Type B pancreatic cell (in vitro differentiated cells): Measurements from ENCODE around the gene DUSP15. TPM values are rescaled to one million over a fixed set of nuclear protein-coding genes. Genes with fewer than 3 reads are reported as not detected.
"Not testable (repeated sequence)": the region's sequence is repeated elsewhere in the genome, so short reads cannot be mapped to it uniquely, and the experiment has no call there.

Source experiments
- DNase-seq: peaks from one replicate; pipeline ENCODE4 v3.0.0; 2021; ENCODE audit warnings: mixed read lengths; ENCODE audit not compliant: unreplicated experiment; ENCODE audit errors: extremely low spot score
- H3K27ac Mint-ChIP-seq: 2 replicates; pipeline ENCODE4 v1.8.0; 2021; ENCODE audit warnings: mild to moderate bottlenecking, mixed read lengths
- H3K27me3 Mint-ChIP-seq: 2 replicates; pipeline ENCODE4 v1.8.0; 2021; ENCODE audit warnings: mixed read lengths
- H3K36me3 Mint-ChIP-seq: 2 replicates; pipeline ENCODE4 v1.8.0; 2021; ENCODE audit warnings: mixed read lengths
- H3K4me1 Mint-ChIP-seq: one replicate; pipeline ENCODE4 v1.8.0; 2021; ENCODE audit warnings: mixed read lengths; ENCODE audit not compliant: unreplicated experiment
- H3K4me3 Mint-ChIP-seq: 2 replicates; pipeline ENCODE4 v1.8.0; 2021; ENCODE audit warnings: mild to moderate bottlenecking, mixed read lengths
- H3K9me3 Mint-ChIP-seq: 2 replicates; pipeline ENCODE4 v1.8.0; 2021; ENCODE audit warnings: mixed read lengths
- total RNA-seq: library from RNA; stranded (reverse); gene quantifications from 2 replicates; pipeline ENCODE4 v1.2.1, GENCODE V29; 2021; ENCODE audit warnings: low replicate concordance
- TF ChIP-seq, protein P1 (sequence below): fragments of 200-600 bp; sonication (generic); conservative IDR thresholded peaks from 2 replicates; pipeline ENCODE4 v1.5.0; 2021; ENCODE audit warnings: antibody characterized with exemption, mild to moderate bottlenecking

Gene DUSP15
- total RNA-seq, 1 donor from 2014 or later = 9.1 TPM

DNA sequence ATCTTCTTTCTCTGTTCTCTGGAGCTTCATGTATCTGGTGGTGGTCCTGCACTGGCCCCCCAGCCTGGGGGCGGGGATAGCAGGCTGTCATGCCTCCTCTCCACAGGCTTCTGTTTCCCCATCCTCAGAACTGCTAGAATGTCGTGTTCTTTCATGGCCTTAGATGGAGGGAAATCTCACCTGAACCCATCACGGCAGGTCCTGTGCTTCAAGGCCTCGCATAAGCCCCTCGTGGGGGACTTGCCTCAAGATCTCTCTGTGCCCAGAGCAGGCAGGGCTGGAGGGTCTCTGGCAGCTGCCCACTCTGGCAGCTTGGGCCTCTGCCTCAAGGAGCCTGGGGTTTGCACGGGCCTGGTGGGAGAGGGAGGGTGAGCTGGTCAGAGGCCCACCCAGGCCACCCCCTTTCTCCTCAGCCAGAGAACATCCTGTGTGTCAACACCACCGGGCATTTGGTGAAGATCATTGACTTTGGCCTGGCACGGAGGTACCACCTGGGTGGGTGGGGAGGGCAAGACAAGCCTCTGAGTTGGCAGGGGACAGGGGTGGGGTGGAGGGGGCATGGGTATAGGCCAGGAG, 39.8 kb downstream of the DUSP15 start:
- peaks cover 16% of the 10 kb centered on the region for H3K4me1 Mint-ChIP-seq
- no peak overlapping the region for H3K27ac Mint-ChIP-seq
- no peaks in the 10 kb centered on the region for H3K9me3 Mint-ChIP-seq
- TF ChIP-seq, protein P1, sequence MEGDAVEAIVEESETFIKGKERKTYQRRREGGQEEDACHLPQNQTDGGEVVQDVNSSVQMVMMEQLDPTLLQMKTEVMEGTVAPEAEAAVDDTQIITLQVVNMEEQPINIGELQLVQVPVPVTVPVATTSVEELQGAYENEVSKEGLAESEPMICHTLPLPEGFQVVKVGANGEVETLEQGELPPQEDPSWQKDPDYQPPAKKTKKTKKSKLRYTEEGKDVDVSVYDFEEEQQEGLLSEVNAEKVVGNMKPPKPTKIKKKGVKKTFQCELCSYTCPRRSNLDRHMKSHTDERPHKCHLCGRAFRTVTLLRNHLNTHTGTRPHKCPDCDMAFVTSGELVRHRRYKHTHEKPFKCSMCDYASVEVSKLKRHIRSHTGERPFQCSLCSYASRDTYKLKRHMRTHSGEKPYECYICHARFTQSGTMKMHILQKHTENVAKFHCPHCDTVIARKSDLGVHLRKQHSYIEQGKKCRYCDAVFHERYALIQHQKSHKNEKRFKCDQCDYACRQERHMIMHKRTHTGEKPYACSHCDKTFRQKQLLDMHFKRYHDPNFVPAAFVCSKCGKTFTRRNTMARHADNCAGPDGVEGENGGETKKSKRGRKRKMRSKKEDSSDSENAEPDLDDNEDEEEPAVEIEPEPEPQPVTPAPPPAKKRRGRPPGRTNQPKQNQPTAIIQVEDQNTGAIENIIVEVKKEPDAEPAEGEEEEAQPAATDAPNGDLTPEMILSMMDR = no peak
- no peak overlapping the region for H3K4me3 Mint-ChIP-seq
- no peaks in the 10 kb centered on the region for H3K36me3 Mint-ChIP-seq
- H3K27me3 Mint-ChIP-seq = no peaks in the 10 kb centered on the region
- DNase-seq = peak; percentile 68

DNA sequence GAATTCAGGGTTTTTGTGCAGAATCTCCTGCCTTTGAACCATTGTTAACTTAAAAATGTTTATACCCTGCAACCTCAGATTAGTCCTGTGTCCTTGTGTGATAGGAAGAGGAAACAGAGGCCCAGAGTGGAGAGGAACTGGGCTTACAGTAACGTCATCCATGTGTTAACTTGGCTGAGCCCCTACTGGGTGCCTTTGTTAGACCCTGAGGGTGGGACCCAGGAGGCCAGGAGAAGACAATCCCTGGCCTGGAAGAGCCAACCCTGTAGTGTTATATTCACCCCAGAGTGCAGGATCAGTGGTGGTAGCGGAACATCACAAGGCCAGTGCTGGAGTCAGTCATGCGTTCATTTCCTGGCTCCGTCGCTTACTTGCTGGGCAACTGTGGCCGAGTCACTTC, 40.6 kb downstream of the DUSP15 start:
- H3K27ac Mint-ChIP-seq = no peak overlapping the region
- no peak overlapping the region for H3K4me3 Mint-ChIP-seq
- TF ChIP-seq, protein P1 = no peak
- peaks cover 8% of the 10 kb centered on the region for H3K4me1 Mint-ChIP-seq
- H3K27me3 Mint-ChIP-seq = no peaks in the 10 kb centered on the region
- no peaks in the 10 kb centered on the region for H3K9me3 Mint-ChIP-seq
- no peak for DNase-seq
- no peaks in the 10 kb centered on the region for H3K36me3 Mint-ChIP-seq

GRCh38 chr20:31828016-31828415, 42.3 kb downstream of the DUSP15 start:
- not testable (repeated sequence) for H3K4me3 Mint-ChIP-seq, H3K4me1 Mint-ChIP-seq

GRCh38 chr20:31827059-31827458, 43.3 kb downstream of the DUSP15 start:
- TF ChIP-seq, protein P1 = no peak
- no peaks in the 10 kb centered on the region for H3K9me3 Mint-ChIP-seq
- H3K36me3 Mint-ChIP-seq = no peaks in the 10 kb centered on the region
- peaks cover 3% of the 10 kb centered on the region for H3K27me3 Mint-ChIP-seq
- no peak for DNase-seq
- no peak overlapping the region for H3K4me3 Mint-ChIP-seq
- H3K27ac Mint-ChIP-seq = no peak overlapping the region
- H3K4me1 Mint-ChIP-seq = peaks cover 6% of the 10 kb centered on the region

More at GRCh38 chr20:31828016-31828415, 42.3 kb downstream of the DUSP15 start:
- not testable (repeated sequence) for H3K9me3 Mint-ChIP-seq, DNase-seq, H3K27me3 Mint-ChIP-seq, H3K27ac Mint-ChIP-seq, H3K36me3 Mint-ChIP-seq

GRCh38 chr20:31826074-31826473, 44.3 kb downstream of the DUSP15 start:
- Mint-ChIP-seq H3K4me1 (peaks cover 6% of the 10 kb centered on the region), H3K27me3 (peaks cover 6% of the 10 kb centered on the region), H3K36me3 (no peaks in the 10 kb centered on the region), H3K9me3 (no peaks in the 10 kb centered on the region), H3K4me3 (no peak overlapping the region), H3K27ac (no peak overlapping the region)
- TF ChIP-seq, protein P1 = no peak
- no peak for DNase-seq

DNA sequence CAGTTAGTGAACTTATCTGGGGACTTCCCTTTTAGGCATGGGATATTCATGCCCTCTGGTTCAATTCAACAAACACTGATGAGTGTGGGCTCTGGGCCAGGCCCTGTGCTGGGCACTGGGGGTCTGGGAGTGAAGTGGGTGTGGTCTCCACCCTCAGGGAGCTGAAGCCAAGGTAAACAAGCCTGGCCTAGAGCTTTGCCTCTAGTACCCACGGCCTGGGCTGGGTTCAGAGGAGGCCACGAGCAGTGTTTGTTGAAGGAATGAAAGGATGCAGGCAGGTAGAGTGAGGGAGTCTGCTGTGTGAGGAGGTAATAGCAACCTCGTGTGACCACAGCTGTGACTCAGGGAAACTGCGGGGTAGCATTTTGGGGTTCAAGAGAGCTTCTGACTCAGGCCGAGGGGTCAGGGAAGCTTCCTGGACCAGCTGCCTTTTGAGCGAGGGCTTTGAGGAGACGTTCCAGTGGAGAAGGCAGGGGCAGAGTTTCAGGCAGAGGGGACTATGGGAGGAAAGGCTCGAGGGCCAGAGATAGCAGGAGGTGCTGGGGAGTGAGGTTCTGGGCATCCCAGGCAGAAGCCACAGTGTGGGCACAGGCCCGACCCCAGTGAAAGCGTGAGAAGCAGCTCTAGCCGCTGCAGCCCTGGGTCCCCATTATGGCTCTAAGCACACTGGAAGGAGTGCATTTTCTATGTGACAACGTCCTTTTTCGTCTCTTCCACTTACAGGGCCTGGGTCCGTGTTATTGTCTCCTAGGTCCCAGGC, 45.6 kb downstream of the DUSP15 start:
- H3K27me3 Mint-ChIP-seq = peaks cover 6% of the 10 kb centered on the region
- H3K36me3 Mint-ChIP-seq = no peaks in the 10 kb centered on the region
- DNase-seq = no peak
- H3K9me3 Mint-ChIP-seq = no peaks in the 10 kb centered on the region
- no peak overlapping the region for H3K4me3 Mint-ChIP-seq
- TF ChIP-seq, protein P1 = no peak
- peaks cover 6% of the 10 kb centered on the region for H3K4me1 Mint-ChIP-seq
- H3K27ac Mint-ChIP-seq = no peak overlapping the region
